ENCODE data around the gene TYW1. TPM values are rescaled to one million over a fixed set of nuclear protein-coding genes. Genes with fewer than 3 reads are reported as not detected.
"Not testable (repeated sequence)": the region's sequence is repeated elsewhere in the genome, so short reads cannot be mapped to it uniquely, and the experiment has no call there.

TYW1 gene
- total RNA-seq, 1 donor from 2014 or later: 7.8 TPM

- not testable (repeated sequence) for ATAC-seq
Measured at GRCh38 chr7:67049908-67050307, 53.3 kb downstream of the TYW1 start.

GRCh38 chr7:67052161-67052560, 55.5 kb downstream of the TYW1 start:
- not testable (repeated sequence) for ATAC-seq

GRCh38 chr7:67056683-67057082, 60.0 kb downstream of the TYW1 start:
- ATAC-seq: no peak

- not testable (repeated sequence) for ATAC-seq
Measured at GRCh38 chr7:67061321-67061720, 64.7 kb downstream of the TYW1 start.

- not testable (repeated sequence) for ATAC-seq
Measured at GRCh38 chr7:67062802-67063201, 66.2 kb downstream of the TYW1 start.

GRCh38 chr7:67066950-67067622, 70.5 kb downstream of the TYW1 start:
- ATAC-seq: not testable (repeated sequence)

- ATAC-seq: not testable (repeated sequence)
Measured at GRCh38 chr7:67076120-67076519, 79.5 kb downstream of the TYW1 start.

GRCh38 chr7:67082880-67083279, 86.2 kb downstream of the TYW1 start:
- ATAC-seq: not testable (repeated sequence)

GRCh38 chr7:67089261-67089660, 92.6 kb downstream of the TYW1 start:
- not testable (repeated sequence) for ATAC-seq

GRCh38 chr7:67091053-67091452, 94.4 kb downstream of the TYW1 start:
- ATAC-seq: not testable (repeated sequence)

GRCh38 chr7:67098031-67098430, 101.4 kb downstream of the TYW1 start:
- ATAC-seq: not testable (repeated sequence)

- ATAC-seq: not testable (repeated sequence)
Measured at GRCh38 chr7:67099406-67099805, 102.8 kb downstream of the TYW1 start.

GRCh38 chr7:67100038-67100437, 103.4 kb downstream of the TYW1 start:
- ATAC-seq: not testable (repeated sequence)

GRCh38 chr7:67100956-67101361, 104.3 kb downstream of the TYW1 start:
- ATAC-seq: no peak

- ATAC-seq: not testable (repeated sequence)
Measured at GRCh38 chr7:67104937-67105336, 108.3 kb downstream of the TYW1 start.

- no peak for ATAC-seq
Measured at GRCh38 chr7:67105377-67105776, 108.7 kb downstream of the TYW1 start.

GRCh38 chr7:67106255-67106654, 109.6 kb downstream of the TYW1 start:
- not testable (repeated sequence) for ATAC-seq

- ATAC-seq: not testable (repeated sequence)
Measured at GRCh38 chr7:67111342-67111741, 114.7 kb downstream of the TYW1 start.

- ATAC-seq: not testable (repeated sequence)
Measured at GRCh38 chr7:67114483-67115246, 118.0 kb downstream of the TYW1 start.

GRCh38 chr7:67120491-67120890, 123.9 kb downstream of the TYW1 start:
- ATAC-seq: not testable (repeated sequence)

- not testable (repeated sequence) for ATAC-seq
Measured at GRCh38 chr7:67128257-67128656, 131.6 kb downstream of the TYW1 start.

GRCh38 chr7:67130766-67131165, 134.1 kb downstream of the TYW1 start:
- ATAC-seq: not testable (repeated sequence)

- not testable (repeated sequence) for ATAC-seq
Measured at GRCh38 chr7:67134912-67135311, 138.3 kb downstream of the TYW1 start.
